Measurements from ENCODE around the gene ADK.

The ADK gene

DNA sequence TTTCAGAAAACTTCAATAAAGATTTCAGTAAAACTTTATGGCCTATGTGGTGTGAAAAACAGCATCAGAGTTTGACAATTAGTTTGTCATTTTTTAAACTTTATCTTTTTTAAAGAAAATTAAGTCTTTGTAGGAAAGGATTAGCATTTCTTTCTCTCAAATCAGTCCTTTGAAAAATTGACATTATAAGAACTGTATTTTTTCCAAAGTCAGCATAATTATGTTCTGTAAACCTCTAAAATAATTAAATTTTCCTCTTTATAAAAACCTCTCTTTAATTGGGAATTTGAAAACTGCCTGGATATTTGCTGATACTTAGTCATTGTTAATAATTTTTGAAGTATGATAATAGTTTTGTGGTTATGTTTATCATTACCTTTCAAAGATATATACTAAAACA, 448.7 kb downstream of the ADK start:
- Histone ChIP-seq H4K20me1 (ENCODE audit: insufficient read depth, low read length) (no peaks in the 10 kb centered on the region), H3K27ac (ENCODE audit: low read length) (no peak overlapping the region), H3K4me2 (ENCODE audit: low read length) (no peak overlapping the region), H3K4me3 (ENCODE audit: low read length) (no peak overlapping the region), H3K9me3 (ENCODE audit: insufficient read depth, low read length) (no peaks in the 10 kb centered on the region), H3K27me3 (ENCODE audit: low read depth, low read length) (no peaks in the 10 kb centered on the region), H3K79me2 (ENCODE audit: low read length) (no peaks in the 10 kb centered on the region), H3K9ac (ENCODE audit: low read length) (no peak overlapping the region), H2AFZ (ENCODE audit: low read depth, low read length) (no peak overlapping the region), H3K4me1 (ENCODE audit: low read length) (peaks cover 3% of the 10 kb centered on the region; the same call in 1 of the 2 replicates), H3K36me3 (replicated peaks; ENCODE audit: low read depth, low read length) (no peaks in the 10 kb centered on the region)
- TF ChIP-seq, protein P1, sequence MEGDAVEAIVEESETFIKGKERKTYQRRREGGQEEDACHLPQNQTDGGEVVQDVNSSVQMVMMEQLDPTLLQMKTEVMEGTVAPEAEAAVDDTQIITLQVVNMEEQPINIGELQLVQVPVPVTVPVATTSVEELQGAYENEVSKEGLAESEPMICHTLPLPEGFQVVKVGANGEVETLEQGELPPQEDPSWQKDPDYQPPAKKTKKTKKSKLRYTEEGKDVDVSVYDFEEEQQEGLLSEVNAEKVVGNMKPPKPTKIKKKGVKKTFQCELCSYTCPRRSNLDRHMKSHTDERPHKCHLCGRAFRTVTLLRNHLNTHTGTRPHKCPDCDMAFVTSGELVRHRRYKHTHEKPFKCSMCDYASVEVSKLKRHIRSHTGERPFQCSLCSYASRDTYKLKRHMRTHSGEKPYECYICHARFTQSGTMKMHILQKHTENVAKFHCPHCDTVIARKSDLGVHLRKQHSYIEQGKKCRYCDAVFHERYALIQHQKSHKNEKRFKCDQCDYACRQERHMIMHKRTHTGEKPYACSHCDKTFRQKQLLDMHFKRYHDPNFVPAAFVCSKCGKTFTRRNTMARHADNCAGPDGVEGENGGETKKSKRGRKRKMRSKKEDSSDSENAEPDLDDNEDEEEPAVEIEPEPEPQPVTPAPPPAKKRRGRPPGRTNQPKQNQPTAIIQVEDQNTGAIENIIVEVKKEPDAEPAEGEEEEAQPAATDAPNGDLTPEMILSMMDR (IDR thresholded peaks at IDR 0.05; ENCODE audit: low read depth, low read length), result no peak
- no peak for TF ChIP-seq EZH2phosphoT487 (IDR thresholded peaks at IDR 0.05; ENCODE audit: low read depth)

DNA sequence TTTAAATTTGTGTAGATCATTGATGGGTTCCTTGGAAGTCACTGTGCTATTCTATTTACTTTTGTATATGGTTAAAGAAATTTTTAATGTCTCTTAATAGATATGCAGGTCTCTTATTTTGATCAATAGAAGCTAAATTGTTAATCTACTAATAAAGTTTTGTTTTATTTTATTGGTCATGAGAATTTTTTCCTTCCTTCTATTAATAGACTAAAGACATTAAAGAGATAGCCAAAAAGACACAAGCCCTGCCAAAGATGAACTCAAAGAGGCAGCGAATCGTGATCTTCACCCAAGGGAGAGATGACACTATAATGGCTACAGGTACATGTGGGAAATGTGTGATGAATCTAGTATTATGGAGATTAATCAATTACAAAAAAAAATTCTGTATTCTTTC, 449.1 kb downstream of the ADK start:
- no peaks in the 10 kb centered on the region for H3K27me3 ChIP-seq (ENCODE audit: low read depth, low read length)
- no peak overlapping the region for H3K27ac ChIP-seq (ENCODE audit: low read length)
- peaks cover 3% of the 10 kb centered on the region; the same call in 1 of the 2 replicates for H3K4me1 ChIP-seq (ENCODE audit: low read length)
- H3K9me3 ChIP-seq (ENCODE audit: insufficient read depth, low read length), result no peaks in the 10 kb centered on the region
- no peaks in the 10 kb centered on the region for H4K20me1 ChIP-seq (ENCODE audit: insufficient read depth, low read length)
- no peaks in the 10 kb centered on the region for H3K36me3 ChIP-seq (replicated peaks; ENCODE audit: low read depth, low read length)
- no peak overlapping the region for H3K4me3 ChIP-seq (ENCODE audit: low read length)
- no peak overlapping the region for H2AFZ ChIP-seq (ENCODE audit: low read depth, low read length)
- no peaks in the 10 kb centered on the region for H3K79me2 ChIP-seq (ENCODE audit: low read length)
- H3K9ac ChIP-seq (ENCODE audit: low read length), result no peak overlapping the region
- TF ChIP-seq EZH2phosphoT487 (IDR thresholded peaks at IDR 0.05; ENCODE audit: low read depth), result no peak
- TF ChIP-seq, protein P1 (IDR thresholded peaks at IDR 0.05; ENCODE audit: low read depth, low read length), result no peak
- H3K4me2 ChIP-seq (ENCODE audit: low read length), result no peak overlapping the region

DNA sequence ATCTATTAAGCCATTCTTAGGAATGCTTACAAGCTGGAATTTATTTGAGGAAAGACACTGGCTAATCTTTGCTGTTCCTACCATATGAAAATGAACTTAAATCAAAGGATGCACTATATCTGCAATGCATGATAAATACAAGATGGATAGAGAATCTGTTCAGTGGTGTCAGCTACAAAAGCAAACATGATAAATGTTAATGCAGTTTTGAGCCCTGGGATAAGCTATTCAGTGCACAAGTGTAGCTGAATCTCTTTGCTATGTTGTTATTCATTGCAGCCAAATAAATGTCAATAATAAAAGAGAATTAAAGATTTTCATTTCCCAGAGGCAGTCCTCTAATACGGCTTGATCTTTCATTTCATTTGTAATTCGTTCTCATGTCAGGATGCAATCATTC, 451.6 kb downstream of the ADK start:
- Histone ChIP-seq H3K9me3 (ENCODE audit: insufficient read depth, low read length) (no peaks in the 10 kb centered on the region), H3K27me3 (ENCODE audit: low read depth, low read length) (no peaks in the 10 kb centered on the region), H3K4me3 (ENCODE audit: low read length) (no peak overlapping the region), H3K4me2 (ENCODE audit: low read length) (no peak overlapping the region), H3K9ac (ENCODE audit: low read length) (no peak overlapping the region), H3K79me2 (ENCODE audit: low read length) (no peaks in the 10 kb centered on the region), H3K27ac (ENCODE audit: low read length) (no peak overlapping the region), H3K4me1 (ENCODE audit: low read length) (peaks cover 3% of the 10 kb centered on the region; the same call in 1 of the 2 replicates), H4K20me1 (ENCODE audit: insufficient read depth, low read length) (no peaks in the 10 kb centered on the region), H2AFZ (ENCODE audit: low read depth, low read length) (no peak overlapping the region), H3K36me3 (replicated peaks; ENCODE audit: low read depth, low read length) (no peaks in the 10 kb centered on the region)
- no peak for TF ChIP-seq EZH2phosphoT487 (IDR thresholded peaks at IDR 0.05; ENCODE audit: low read depth)
- TF ChIP-seq, protein P1 (IDR thresholded peaks at IDR 0.05; ENCODE audit: low read depth, low read length), result no peak

DNA sequence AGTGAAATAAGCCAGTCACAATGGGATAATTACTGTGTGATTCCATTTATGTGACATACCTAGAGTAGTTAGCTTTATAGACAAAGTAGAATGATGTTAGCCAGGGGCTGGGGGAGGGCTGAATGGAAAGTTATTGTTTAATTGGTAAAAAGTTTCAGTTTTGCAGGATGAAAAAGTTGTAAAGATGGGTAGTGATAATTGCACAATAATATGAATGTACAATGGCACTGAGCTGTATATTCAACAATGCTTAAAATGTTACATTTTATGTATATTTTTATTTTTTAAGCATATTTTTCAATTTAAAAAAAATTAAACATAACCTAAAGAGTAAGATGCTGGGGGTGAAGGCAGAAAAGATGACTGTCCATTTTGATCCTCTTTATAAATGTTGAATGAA, 459.3 kb downstream of the ADK start:
- no peak for TF ChIP-seq EZH2phosphoT487 (IDR thresholded peaks at IDR 0.05; ENCODE audit: low read depth)
- TF ChIP-seq, protein P1 (IDR thresholded peaks at IDR 0.05; ENCODE audit: low read depth, low read length), result no peak
- no peak overlapping the region for H3K4me2 ChIP-seq (ENCODE audit: low read length)
- no peaks in the 10 kb centered on the region for H3K4me1 ChIP-seq (ENCODE audit: low read length)

More for the DNA sequence above, 459.3 kb downstream of the ADK start:
- Histone ChIP-seq H3K4me3 (ENCODE audit: low read length) (no peak overlapping the region), H3K27me3 (ENCODE audit: low read depth, low read length) (no peaks in the 10 kb centered on the region), H3K9me3 (ENCODE audit: insufficient read depth, low read length) (no peaks in the 10 kb centered on the region), H2AFZ (ENCODE audit: low read depth, low read length) (no peak overlapping the region), H4K20me1 (ENCODE audit: insufficient read depth, low read length) (no peaks in the 10 kb centered on the region), H3K9ac (ENCODE audit: low read length) (no peak overlapping the region), H3K27ac (ENCODE audit: low read length) (no peak overlapping the region), H3K79me2 (ENCODE audit: low read length) (no peaks in the 10 kb centered on the region), H3K36me3 (replicated peaks; ENCODE audit: low read depth, low read length) (no peaks in the 10 kb centered on the region)

Data from OCI-LY3 (cell line).